Muscle of arm (tissue), 12 donors: ENCODE results near the gene TRIM24. TPM values are rescaled to one million over a fixed set of nuclear protein-coding genes. Genes with fewer than 3 reads are reported as not detected.

Source experiments
- DNase-seq: peaks from one replicate; pipeline ENCODE4 v3.0.0-alpha.2; 2013
- polyA plus RNA-seq, 12 donors: library from polyadenylated mRNA; unstranded; fragments of 120-200 nt; gene quantifications; one replicate each; pipeline ENCODE4 v1.2.1, GENCODE V29; 2013; ENCODE audit not compliant: insufficient read length in 12 of 12

The TRIM24 gene
- polyA plus RNA-seq, 12 donors = 22.0 to 42.8 (median 25.8) TPM; not detected in 1

DNA sequence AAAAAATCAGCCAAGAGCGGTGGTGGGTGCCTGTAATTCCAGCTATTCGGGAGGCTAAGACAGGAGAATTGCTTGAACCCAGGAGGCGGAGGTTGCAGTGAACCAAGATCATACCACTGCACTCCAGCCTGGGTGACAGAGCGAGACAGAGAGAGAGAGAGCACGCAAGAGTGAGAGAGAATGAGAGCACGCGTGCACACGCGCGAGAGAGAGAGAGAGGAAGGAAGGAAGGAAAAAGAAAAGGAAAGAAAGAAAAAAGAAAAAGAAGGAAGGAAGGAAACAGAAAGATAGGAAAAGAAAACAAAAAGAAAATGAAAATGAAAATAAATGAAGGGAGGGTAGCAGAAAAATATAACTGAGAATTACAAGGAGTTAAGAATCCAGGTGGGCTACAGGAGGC is 158.4 kb downstream of the TRIM24 start:
- DNase-seq = no peak

GRCh38 chr7:138618933-138619332 is 158.9 kb downstream of the TRIM24 start:
- DNase-seq = no peak

DNA sequence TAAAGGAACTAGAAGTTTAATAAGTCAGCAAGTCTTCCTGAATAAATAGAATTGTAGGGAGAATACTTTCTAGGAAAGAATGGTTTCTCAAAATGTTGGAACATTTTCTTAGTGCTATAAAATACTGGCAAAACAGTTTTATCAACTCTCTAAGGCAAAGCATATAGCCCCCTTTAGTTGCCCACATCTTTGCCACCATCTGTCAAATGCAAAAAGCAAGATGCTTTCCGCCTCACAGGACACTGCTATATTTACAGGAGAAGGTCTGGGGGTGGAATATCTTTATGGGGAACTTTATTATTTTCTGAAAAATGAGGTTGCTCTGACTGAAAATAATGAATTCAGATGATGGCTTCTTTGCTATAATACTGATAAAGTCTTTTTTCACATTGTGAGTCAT is 162.8 kb downstream of the TRIM24 start:
- DNase-seq = no peak

GRCh38 chr7:138625084-138625848 is 165.2 kb downstream of the TRIM24 start:
- no peak for DNase-seq

DNA sequence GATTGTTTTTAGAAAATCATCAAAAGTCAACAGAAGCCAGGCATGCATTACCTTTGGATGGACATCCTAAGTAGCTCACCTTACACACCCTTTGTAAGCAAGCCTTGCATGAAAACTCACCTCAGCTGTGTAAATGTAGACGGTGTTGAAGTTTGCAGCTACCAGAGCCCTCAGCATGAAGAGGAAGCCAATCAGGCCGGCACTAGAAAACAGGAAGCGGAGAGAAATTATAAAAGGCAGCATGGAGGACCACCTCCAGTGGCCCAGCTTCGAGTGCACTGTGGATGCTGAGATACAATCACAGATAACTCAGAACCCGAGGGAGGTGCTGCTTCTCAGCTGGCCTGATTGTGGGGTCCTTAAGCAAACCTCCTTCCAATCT is 165.8 kb downstream of the TRIM24 start:
- DNase-seq = no peak

GRCh38 chr7:138626846-138627245 is 166.8 kb downstream of the TRIM24 start:
- no peak for DNase-seq

GRCh38 chr7:138627361-138627760 is 167.3 kb downstream of the TRIM24 start:
- no peak for DNase-seq

GRCh38 chr7:138630059-138630610 is 170.1 kb downstream of the TRIM24 start:
- no peak for DNase-seq

- no peak for DNase-seq
Measured at GRCh38 chr7:138632384-138632783, 172.3 kb downstream of the TRIM24 start.

- DNase-seq = no peak
Measured at GRCh38 chr7:138632826-138633602, 173.0 kb downstream of the TRIM24 start.

Other genes starting within 250 kb of the TRIM24 start
- gene SVOPL, start 241.1 kb downstream of the TRIM24 start, polyA plus RNA-seq = under 1 TPM in 2 of 12 donors, not detected in 10; 0.41 to 0.61 TPM